GM23248 (cell line): ENCODE measurements around the gene HOXA2. TPM values are rescaled to one million over a fixed set of nuclear protein-coding genes. Genes with fewer than 3 reads are reported as not detected.

ENCODE experiments used
- DNase-seq: peaks from one replicate; pipeline ENCODE4 v3.0.0-alpha.2; 2015
- H2AFZ ChIP-seq: fragments of 200-600 bp; sonication (generic); 2 replicates; pipeline ENCODE4 v1.6.1; 2016; ENCODE audit warnings: antibody characterized with exemption
- H3F3A ChIP-seq: fragments of 200-600 bp; sonication (generic); 2 replicates; pipeline ENCODE4 v1.6.1; 2016; ENCODE audit warnings: mild to moderate bottlenecking, antibody characterized with exemption, mixed run types; ENCODE audit not compliant: insufficient read depth
- H3K27ac ChIP-seq: fragments of 200-600 bp; sonication (generic); 2 replicates; pipeline ENCODE4 v1.5.1; 2016; ENCODE audit warnings: mild to moderate bottlenecking
- H3K27me3 ChIP-seq: fragments of 200-600 bp; sonication (generic); replicated peaks from 2 replicates; pipeline ENCODE4 v1.6.1; 2016; ENCODE audit warnings: mild to moderate bottlenecking; ENCODE audit not compliant: insufficient read depth
- H3K36me3 ChIP-seq: fragments of 200-600 bp; sonication (generic); 2 replicates; pipeline ENCODE4 v1.6.1; 2016; ENCODE audit warnings: low read depth, mild to moderate bottlenecking
- H3K4me1 ChIP-seq: fragments of 200-600 bp; sonication (generic); 2 replicates; pipeline ENCODE4 v1.6.1; 2016; ENCODE audit warnings: mild to moderate bottlenecking; ENCODE audit not compliant: insufficient read depth
- H3K4me2 ChIP-seq: fragments of 200-600 bp; sonication (generic); one replicate; pipeline ENCODE4 v1.6.1; 2016; ENCODE audit warnings: mild to moderate bottlenecking; ENCODE audit not compliant: unreplicated experiment
- H3K4me3 ChIP-seq: fragments of 200-600 bp; sonication (generic); 2 replicates; pipeline ENCODE4 v1.5.1; 2016; ENCODE audit warnings: mild to moderate bottlenecking
- H3K79me2 ChIP-seq: fragments of 200-600 bp; sonication (generic); 2 replicates; pipeline ENCODE4 v1.6.1; 2016; ENCODE audit warnings: mild to moderate bottlenecking; ENCODE audit not compliant: insufficient read depth
- H3K9ac ChIP-seq: fragments of 200-600 bp; sonication (generic); 2 replicates; pipeline ENCODE4 v1.6.1; 2016; ENCODE audit warnings: mild to moderate bottlenecking
- H3K9me2 ChIP-seq: fragments of 200-600 bp; sonication (generic); 2 replicates; pipeline ENCODE4 v1.6.1; 2016; ENCODE audit warnings: mixed run types, mild to moderate bottlenecking, moderate library complexity; ENCODE audit not compliant: insufficient read depth
- H3K9me3 ChIP-seq: fragments of 200-600 bp; sonication (generic); one replicate; pipeline ENCODE4 v1.6.1; 2017; ENCODE audit warnings: low read depth
- H4K20me1 ChIP-seq: fragments of 200-600 bp; sonication (generic); 2 replicates; pipeline ENCODE4 v1.6.0; 2016; ENCODE audit not compliant: insufficient read depth
- EZH2 ChIP-seq: fragments of 200-600 bp; sonication (generic); IDR thresholded peaks from 2 replicates; pipeline ENCODE4 v1.6.1; 2018; ENCODE audit warnings: antibody characterized with exemption, mild to moderate bottlenecking; ENCODE audit not compliant: insufficient read depth, poor library complexity, severe bottlenecking
- EZH2phosphoT487 ChIP-seq: fragments of 200-600 bp; sonication (generic); IDR thresholded peaks from 2 replicates; pipeline ENCODE4 v1.6.1; 2018; ENCODE audit warnings: antibody characterized with exemption, moderate library complexity, mild to moderate bottlenecking, low read depth; ENCODE audit not compliant: insufficient read depth
- WGBS, 2 experiments: methylation state at CpG; one replicate each; pipeline ENCODE4 v1.1.6; 2015 to 2017; ENCODE audit warnings: low lambda C conversion rate in 2 of 2, low coverage in 1 of 2; ENCODE audit errors: missing lambda C conversion rate in 2 of 2; 5-methylcytosine and 5-hydroxymethylcytosine counted together
- in situ Hi-C: fragments of 300-500 bp; cut with MboI; formaldehyde crosslinking; loops from 2 replicates; pipeline ENCODE4 v1.15.0; 2020
- polyA plus RNA-seq: library from polyadenylated mRNA; unstranded; fragments of >200 nt; fragmentation: Nextera tagmentation; extraction: Ambion mirVana; gene quantifications from 2 replicates; pipeline ENCODE4 v1.2.1, GENCODE V29; 2016
- total RNA-seq: library from RNA; depleted of rRNA; stranded (reverse); fragments of >200 nt; shearing (Covaris generic); gene quantifications from 2 replicates; pipeline ENCODE4 v1.2.3, GENCODE V29; 2014

HOXA2 gene
- total and polyA plus RNA-seq, 2 experiments from 2014 or later: not detected

DNA sequence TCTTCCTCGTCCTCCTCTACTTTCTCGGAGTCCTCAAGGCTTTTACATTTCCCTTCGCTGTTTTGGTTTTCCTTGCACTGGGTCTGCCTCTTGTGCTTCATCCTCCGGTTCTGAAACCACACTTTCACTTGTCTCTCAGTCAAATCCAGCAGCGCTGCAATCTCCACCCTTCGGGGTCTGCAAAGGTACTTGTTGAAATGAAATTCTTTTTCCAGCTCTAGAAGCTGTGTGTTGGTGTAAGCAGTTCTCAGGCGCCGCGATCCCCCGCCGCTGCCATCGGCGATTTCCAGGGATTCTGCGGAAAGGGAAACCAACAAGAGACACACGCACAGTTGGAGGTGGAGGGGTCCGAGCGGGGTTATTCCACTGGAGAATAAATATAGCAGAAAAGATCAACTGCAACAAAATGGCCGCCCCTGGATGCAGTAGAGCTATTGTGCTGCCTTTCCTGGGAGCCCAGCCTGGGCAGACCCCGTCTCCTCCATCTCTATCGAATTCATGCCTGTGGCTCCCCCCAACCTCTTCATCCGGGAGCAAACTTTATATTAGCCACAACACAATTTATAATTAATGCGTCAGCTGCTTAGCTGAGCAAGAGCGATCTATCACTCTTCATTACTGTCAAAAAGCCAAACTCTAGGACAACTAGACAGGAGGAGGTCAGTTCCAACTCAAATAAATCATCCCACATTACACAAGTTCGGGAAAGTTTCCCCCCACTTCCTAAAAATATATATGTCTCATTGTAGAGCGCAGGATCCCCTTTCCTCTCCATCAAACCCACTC, 1.1 kb downstream of the HOXA2 start:
- H3F3A ChIP-seq: peaks cover 22% of the 10 kb centered on the region
- no peaks in the 10 kb centered on the region for H4K20me1 ChIP-seq
- in situ Hi-C loops: loop anchor here (10.0 kb wide), 1 partner anchor 247 kb away; no protein-coding TSS in a partner anchor
- peaks cover 8% of the 10 kb centered on the region; the same call in 1 of the 2 replicates for H3K4me1 ChIP-seq
- peaks cover 18% of the 10 kb centered on the region for H3K36me3 ChIP-seq
- no peak overlapping the region for H3K4me3 ChIP-seq
- 95 to 97% methylated on average over 25 of the region's 25 CpGs for WGBS, 2 experiments
- TF ChIP-seq EZH2phosphoT487 (no peak), EZH2 (no peak)
- H3K27ac ChIP-seq: no peak overlapping the region
- H3K4me2 ChIP-seq: no peak overlapping the region
- DNase-seq: no peak
- H2AFZ ChIP-seq: no peak overlapping the region
- no peaks in the 10 kb centered on the region for H3K27me3 ChIP-seq
- peaks cover 54% of the 10 kb centered on the region for H3K79me2 ChIP-seq
- H3K9me2 ChIP-seq: no peaks in the 10 kb centered on the region
- H3K9ac ChIP-seq: no peak overlapping the region
- H3K9me3 ChIP-seq: no peaks in the 10 kb centered on the region

DNA sequence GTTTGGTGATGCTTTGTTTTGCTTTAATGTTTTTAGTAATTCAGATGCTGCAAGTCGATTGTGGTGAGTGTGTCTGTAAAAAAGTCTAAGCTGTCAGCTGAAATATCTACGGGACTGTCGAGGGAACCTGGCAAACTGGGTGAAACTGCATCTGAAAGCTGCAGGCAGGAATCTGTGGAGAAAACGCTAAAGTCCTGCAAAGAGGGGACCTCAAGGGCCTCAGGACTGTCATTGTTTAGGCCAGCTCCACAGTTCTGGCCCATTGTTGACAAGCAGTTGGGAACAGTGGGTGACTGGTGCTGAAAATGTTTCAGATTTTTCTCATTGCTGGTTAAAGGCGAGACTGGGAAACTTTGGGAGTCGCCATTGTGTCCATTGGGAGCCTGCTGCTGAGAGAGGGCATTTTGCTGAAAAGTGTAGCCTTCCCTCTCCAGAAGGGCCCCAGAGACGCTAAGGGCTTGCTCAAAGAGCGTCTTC, 1.8 kb downstream of the HOXA2 start:
- H3K4me1 ChIP-seq: peaks cover 8% of the 10 kb centered on the region; the same call in 1 of the 2 replicates
- H3F3A ChIP-seq: peaks cover 22% of the 10 kb centered on the region
- H3K4me3 ChIP-seq: no peak overlapping the region
- no peaks in the 10 kb centered on the region for H3K27me3 ChIP-seq
- no peaks in the 10 kb centered on the region for H3K9me2 ChIP-seq
- no peaks in the 10 kb centered on the region for H3K9me3 ChIP-seq
- H4K20me1 ChIP-seq: no peaks in the 10 kb centered on the region
- WGBS, 2 experiments: 95% methylated on average over 8 of the region's 8 CpGs
- H3K9ac ChIP-seq: no peak overlapping the region
- H3K36me3 ChIP-seq: peaks cover 18% of the 10 kb centered on the region
- H3K27ac ChIP-seq: no peak overlapping the region
- H2AFZ ChIP-seq: no peak overlapping the region
- H3K4me2 ChIP-seq: no peak overlapping the region
- TF ChIP-seq EZH2: no peak
- TF ChIP-seq EZH2phosphoT487: no peak
- H3K79me2 ChIP-seq: peaks cover 55% of the 10 kb centered on the region
- DNase-seq: no peak
- in situ Hi-C loops: loop anchor here (10.0 kb wide), 1 partner anchor 246 kb away; no protein-coding TSS in a partner anchor

DNA sequence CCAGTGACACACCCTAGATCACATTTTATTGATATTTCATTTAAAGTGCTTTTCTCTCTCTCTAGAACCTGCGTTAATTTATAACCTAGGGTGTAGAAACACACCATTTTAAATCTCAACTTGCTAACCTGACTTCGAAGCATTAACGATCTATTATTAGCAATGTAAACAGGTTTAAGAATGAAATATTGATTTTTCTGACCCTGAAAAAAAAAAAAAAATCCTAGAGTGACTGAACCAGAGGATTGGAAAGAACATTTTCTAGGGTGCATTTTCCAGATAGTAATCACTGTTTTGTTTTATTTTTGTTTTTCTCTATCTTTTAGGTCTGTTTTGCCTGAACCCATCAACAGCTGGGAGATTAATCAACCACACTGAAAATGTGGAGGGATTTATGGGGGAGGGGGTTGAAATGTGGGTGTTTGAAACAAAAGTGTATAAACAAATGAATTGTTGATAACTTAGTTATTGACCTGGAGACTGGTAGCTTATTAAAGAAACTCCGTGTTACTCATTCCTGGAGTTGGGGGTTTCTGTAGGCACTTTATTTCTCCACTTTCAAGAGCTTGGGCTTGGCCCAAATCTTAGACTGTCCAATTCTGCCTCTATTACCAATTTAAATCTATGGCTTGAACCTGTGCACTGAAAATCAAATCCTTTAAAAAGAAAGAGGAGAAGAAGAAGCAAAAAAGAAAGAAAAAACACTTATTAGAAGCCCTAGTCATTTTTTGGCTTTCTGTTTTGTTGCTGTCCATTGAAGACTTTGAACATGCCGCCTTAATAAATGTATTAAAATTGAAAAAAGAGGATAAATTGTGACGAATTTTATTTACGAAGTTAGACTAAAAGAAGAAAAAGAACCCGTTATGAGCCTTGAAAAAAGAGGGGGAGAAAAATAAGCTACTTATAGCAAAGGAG, 2.8 kb downstream of the HOXA2 start:
- WGBS, 2 experiments: 91 to 92% methylated on average over 8 of the region's 8 CpGs
- TF ChIP-seq EZH2phosphoT487 (no peak), EZH2 (no peak)
- Histone ChIP-seq H2AFZ (no peak overlapping the region), H3K9me3 (no peaks in the 10 kb centered on the region), H3K4me2 (peak overlapping the region; percentile 99), H3F3A (peaks cover 22% of the 10 kb centered on the region), H3K4me3 (peak overlapping the region; percentile 80; the same call in 1 of the 2 replicates), H3K9ac (no peak overlapping the region), H3K27me3 (no peaks in the 10 kb centered on the region), H3K4me1 (peaks cover 13% of the 10 kb centered on the region), H3K9me2 (no peaks in the 10 kb centered on the region), H3K79me2 (peaks cover 61% of the 10 kb centered on the region), H3K36me3 (peaks cover 18% of the 10 kb centered on the region), H4K20me1 (no peaks in the 10 kb centered on the region), H3K27ac (no peak overlapping the region)
- in situ Hi-C loops: loop anchor here (10.0 kb wide), 1 partner anchor 245 kb away; no protein-coding TSS in a partner anchor
- DNase-seq: no peak
